Tibial nerve (tissue), 4 donors: Measurements from ENCODE around the gene TCF7L1.

Source experiments
- EP300 ChIP-seq, 2 donors: sonication (generic); formaldehyde crosslinking; IDR thresholded peaks; one replicate each; pipeline ENCODE4 v1.6.1; 2017; ENCODE audit warnings: antibody characterized with exemption in 2 of 2, mild to moderate bottlenecking in 1 of 2
- POLR2A ChIP-seq, 2 donors: fragments of 450-650 bp; IDR thresholded peaks; one replicate each; pipeline ENCODE4 v1.6.1; 2017; ENCODE audit warnings: antibody characterized with exemption in 2 of 2, mild to moderate bottlenecking in 2 of 2, moderate library complexity in 2 of 2
- TF ChIP-seq, protein P1 (sequence below), 5 experiments: fragments of 200-600 bp in 3 of 5; fragments of 450-650 bp in 2 of 5; sonication (generic) in 3 of 5; IDR thresholded peaks; one replicate each; pipeline ENCODE4 v1.5.1; 2016 to 2019; ENCODE audit warnings: antibody characterized with exemption in 5 of 5, mild to moderate bottlenecking in 3 of 5, moderate library complexity in 2 of 5

DNA sequence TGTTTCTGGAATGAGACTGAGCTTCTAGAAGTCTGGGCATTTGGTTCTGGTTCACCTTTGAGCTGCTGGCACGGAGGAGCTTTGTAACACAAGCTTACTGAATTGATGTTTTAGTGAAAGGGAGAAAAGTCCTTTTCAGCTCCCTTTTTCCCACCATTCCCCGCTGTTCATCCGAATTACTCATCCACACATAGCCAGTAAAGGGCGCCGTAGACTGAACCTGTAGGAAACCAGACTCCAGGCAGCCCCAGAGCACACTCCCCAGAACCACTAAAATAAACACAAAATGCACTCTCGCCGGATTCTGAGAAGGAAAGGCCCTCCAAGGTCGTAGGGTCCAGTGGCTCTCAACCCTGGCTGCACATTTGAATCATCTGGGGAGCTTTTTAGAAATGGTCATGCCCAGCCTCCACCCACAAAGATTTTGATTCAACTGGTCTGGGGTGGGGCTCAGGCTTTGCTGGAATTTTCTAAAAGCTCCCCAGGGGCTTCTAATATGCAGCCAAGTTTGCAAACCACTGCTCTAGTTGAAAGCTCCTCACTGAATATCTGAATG lies 29.6 kb downstream of the TCF7L1 start:
- TF ChIP-seq, protein P1, sequence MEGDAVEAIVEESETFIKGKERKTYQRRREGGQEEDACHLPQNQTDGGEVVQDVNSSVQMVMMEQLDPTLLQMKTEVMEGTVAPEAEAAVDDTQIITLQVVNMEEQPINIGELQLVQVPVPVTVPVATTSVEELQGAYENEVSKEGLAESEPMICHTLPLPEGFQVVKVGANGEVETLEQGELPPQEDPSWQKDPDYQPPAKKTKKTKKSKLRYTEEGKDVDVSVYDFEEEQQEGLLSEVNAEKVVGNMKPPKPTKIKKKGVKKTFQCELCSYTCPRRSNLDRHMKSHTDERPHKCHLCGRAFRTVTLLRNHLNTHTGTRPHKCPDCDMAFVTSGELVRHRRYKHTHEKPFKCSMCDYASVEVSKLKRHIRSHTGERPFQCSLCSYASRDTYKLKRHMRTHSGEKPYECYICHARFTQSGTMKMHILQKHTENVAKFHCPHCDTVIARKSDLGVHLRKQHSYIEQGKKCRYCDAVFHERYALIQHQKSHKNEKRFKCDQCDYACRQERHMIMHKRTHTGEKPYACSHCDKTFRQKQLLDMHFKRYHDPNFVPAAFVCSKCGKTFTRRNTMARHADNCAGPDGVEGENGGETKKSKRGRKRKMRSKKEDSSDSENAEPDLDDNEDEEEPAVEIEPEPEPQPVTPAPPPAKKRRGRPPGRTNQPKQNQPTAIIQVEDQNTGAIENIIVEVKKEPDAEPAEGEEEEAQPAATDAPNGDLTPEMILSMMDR (IDR thresholded peaks at IDR 0.05) = no peak
- TF ChIP-seq POLR2A (IDR thresholded peaks at IDR 0.05) = no peak
- peak in 1 of 2 donors; percentile 27 for TF ChIP-seq EP300 (IDR thresholded peaks at IDR 0.05)
